ENCODE data around the gene TGFBR3.

DNA sequence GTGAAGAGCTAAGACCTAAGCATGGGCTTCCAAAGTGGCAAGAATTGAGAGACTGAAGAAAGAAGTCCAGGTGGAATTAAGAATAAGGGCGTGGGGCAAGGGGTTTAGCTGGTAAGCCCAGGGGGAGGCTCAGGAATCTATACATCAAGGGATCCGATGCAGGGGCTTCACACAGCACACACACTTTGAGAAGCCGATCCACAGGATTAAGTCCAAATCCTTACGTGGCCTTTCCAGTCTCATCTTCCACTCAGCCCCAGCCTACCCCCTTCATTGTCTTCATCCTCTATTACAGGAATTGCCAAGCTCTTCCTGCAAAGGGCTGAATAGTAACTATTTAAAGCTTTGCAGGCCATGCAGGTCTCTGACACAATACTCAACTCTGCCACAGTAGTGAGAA, 101.3 kb downstream of the TGFBR3 start:
- TF ChIP-seq, protein P1, sequence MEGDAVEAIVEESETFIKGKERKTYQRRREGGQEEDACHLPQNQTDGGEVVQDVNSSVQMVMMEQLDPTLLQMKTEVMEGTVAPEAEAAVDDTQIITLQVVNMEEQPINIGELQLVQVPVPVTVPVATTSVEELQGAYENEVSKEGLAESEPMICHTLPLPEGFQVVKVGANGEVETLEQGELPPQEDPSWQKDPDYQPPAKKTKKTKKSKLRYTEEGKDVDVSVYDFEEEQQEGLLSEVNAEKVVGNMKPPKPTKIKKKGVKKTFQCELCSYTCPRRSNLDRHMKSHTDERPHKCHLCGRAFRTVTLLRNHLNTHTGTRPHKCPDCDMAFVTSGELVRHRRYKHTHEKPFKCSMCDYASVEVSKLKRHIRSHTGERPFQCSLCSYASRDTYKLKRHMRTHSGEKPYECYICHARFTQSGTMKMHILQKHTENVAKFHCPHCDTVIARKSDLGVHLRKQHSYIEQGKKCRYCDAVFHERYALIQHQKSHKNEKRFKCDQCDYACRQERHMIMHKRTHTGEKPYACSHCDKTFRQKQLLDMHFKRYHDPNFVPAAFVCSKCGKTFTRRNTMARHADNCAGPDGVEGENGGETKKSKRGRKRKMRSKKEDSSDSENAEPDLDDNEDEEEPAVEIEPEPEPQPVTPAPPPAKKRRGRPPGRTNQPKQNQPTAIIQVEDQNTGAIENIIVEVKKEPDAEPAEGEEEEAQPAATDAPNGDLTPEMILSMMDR (conservative IDR thresholded peaks at IDR 0.05 in 1 of 2, IDR thresholded peaks at IDR 0.05 in 1 of 2; ENCODE audit: extremely low read depth in 1 of 2, insufficient read depth in 1 of 2, low read depth in 1 of 2, low read length in 2 of 2), result no peak
- no peak for TF ChIP-seq EZH2 (IDR thresholded peaks at IDR 0.05; ENCODE audit: borderline replicate concordance, low read length)

Data from mammary epithelial cell (primary cell).